MM.1S (cell line): ENCODE results near the gene FADS1.

Experiments used
- DNase-seq: peaks from one replicate; pipeline ENCODE4 v3.0.0-alpha.2; 2015
- H2AFZ ChIP-seq: fragments of 300-600 bp; sonication (generic); 2 replicates; pipeline ENCODE4 v1.6.0; 2016; ENCODE audit warnings: antibody characterized with exemption, low read length
- H3F3A ChIP-seq: fragments of 300-600 bp; sonication (generic); 2 replicates; pipeline ENCODE4 v1.6.1; 2016; ENCODE audit warnings: mild to moderate bottlenecking, antibody characterized with exemption, low read length, moderate library complexity, mixed read lengths; ENCODE audit not compliant: insufficient read depth
- H3K27ac ChIP-seq: fragments of 300-600 bp; sonication (generic); 2 replicates; pipeline ENCODE4 v1.5.1; 2016; ENCODE audit warnings: mild to moderate bottlenecking, low read length
- H3K27me3 ChIP-seq: fragments of 300-600 bp; sonication (generic); replicated peaks from 2 replicates; pipeline ENCODE4 v1.6.0; 2016; ENCODE audit warnings: low read length; ENCODE audit not compliant: insufficient read depth
- H3K36me3 ChIP-seq: fragments of 300-600 bp; sonication (generic); replicated peaks from 2 replicates; pipeline ENCODE4 v1.6.1; 2016; ENCODE audit warnings: mild to moderate bottlenecking, low read length, mixed read lengths; ENCODE audit not compliant: insufficient read depth
- H3K4me1 ChIP-seq: fragments of 300-600 bp; sonication (generic); 2 replicates; pipeline ENCODE4 v1.6.1; 2016; ENCODE audit warnings: low read length, mixed read lengths
- H3K4me2 ChIP-seq: fragments of 300-600 bp; sonication (generic); 2 replicates; pipeline ENCODE4 v1.6.0; 2016; ENCODE audit warnings: low read depth, low read length
- H3K4me3 ChIP-seq: fragments of 300-600 bp; sonication (generic); 2 replicates; pipeline ENCODE4 v1.5.1; 2016; ENCODE audit warnings: low read length, mixed read lengths
- H3K79me2 ChIP-seq: fragments of 300-600 bp; sonication (generic); 2 replicates; pipeline ENCODE4 v1.6.1; 2016; ENCODE audit warnings: mixed run types, low read length, mixed read lengths
- H3K9ac ChIP-seq: fragments of 300-600 bp; sonication (generic); 2 replicates; pipeline ENCODE4 v1.6.1; 2016; ENCODE audit warnings: low read length, mixed read lengths
- H3K9me2 ChIP-seq: fragments of 300-600 bp; sonication (generic); replicated peaks from 2 replicates; pipeline ENCODE4 v1.6.1; 2016; ENCODE audit warnings: mild to moderate bottlenecking, low read length, mixed read lengths; ENCODE audit not compliant: insufficient read depth
- H3K9me3 ChIP-seq: fragments of 300-600 bp; sonication (generic); replicated peaks from 2 replicates; pipeline ENCODE4 v1.6.1; 2016; ENCODE audit warnings: mild to moderate bottlenecking, low read length, mixed read lengths; ENCODE audit not compliant: insufficient read depth
- H4K20me1 ChIP-seq: fragments of 300-600 bp; sonication (generic); 2 replicates; pipeline ENCODE4 v1.6.1; 2016; ENCODE audit warnings: mild to moderate bottlenecking, low read length, moderate library complexity, mixed read lengths; ENCODE audit not compliant: insufficient read depth
- CTCF ChIP-seq: fragments of 300-600 bp; sonication (generic); IDR thresholded peaks from 2 replicates; pipeline ENCODE4 v1.5.1; 2016; ENCODE audit warnings: antibody characterized with exemption, low read length, mixed read lengths
- EZH2 ChIP-seq: fragments of 300-600 bp; sonication (generic); optimal IDR thresholded peaks from 2 replicates; pipeline ENCODE3; 2017; ENCODE audit warnings: low read depth, mild to moderate bottlenecking, antibody characterized with exemption, low read length, mixed read lengths
- EZH2phosphoT487 ChIP-seq: fragments of 300-600 bp; sonication (generic); IDR thresholded peaks from 2 replicates; pipeline ENCODE4 v1.6.1; 2018; ENCODE audit warnings: antibody characterized with exemption, low read length

The FADS1 gene

GRCh38 chr11:61839742-61840141, 22.9 kb upstream of the FADS1 start:
- no peak for DNase-seq
- Histone ChIP-seq H3K79me2 (no peaks in the 10 kb centered on the region), H3K9me3 (no peaks in the 10 kb centered on the region), H4K20me1 (no peaks in the 10 kb centered on the region), H2AFZ (no peak overlapping the region), H3K4me2 (no peak overlapping the region), H3K4me1 (peaks cover 4% of the 10 kb centered on the region), H3K9ac (no peak overlapping the region), H3K36me3 (no peaks in the 10 kb centered on the region), H3K27me3 (no peaks in the 10 kb centered on the region; the same call in 1 of the 2 replicates), H3K27ac (no peak overlapping the region), H3F3A (0 out of 2 replicates have a peak, but pooled peaks cover 3% of the 10 kb centered on the region), H3K9me2 (no peaks in the 10 kb centered on the region), H3K4me3 (no peak overlapping the region)
- no peak for TF ChIP-seq CTCF
- TF ChIP-seq EZH2phosphoT487, result no peak
- no peak for TF ChIP-seq EZH2

GRCh38 chr11:61838921-61839320, 22.1 kb upstream of the FADS1 start:
- H3K9ac ChIP-seq, result no peak overlapping the region
- 0 out of 2 replicates have a peak, but pooled peaks cover 3% of the 10 kb centered on the region for H3F3A ChIP-seq
- H4K20me1 ChIP-seq, result no peaks in the 10 kb centered on the region
- no peak for TF ChIP-seq EZH2phosphoT487
- TF ChIP-seq CTCF, result no peak
- no peak for TF ChIP-seq EZH2
- H3K36me3 ChIP-seq, result no peaks in the 10 kb centered on the region
- H3K9me3 ChIP-seq, result no peaks in the 10 kb centered on the region
- H3K4me2 ChIP-seq, result no peak overlapping the region
- peaks cover 11% of the 10 kb centered on the region for H3K4me1 ChIP-seq
- no peak overlapping the region for H3K27ac ChIP-seq
- no peak overlapping the region for H3K4me3 ChIP-seq
- H3K79me2 ChIP-seq, result no peaks in the 10 kb centered on the region
- H3K27me3 ChIP-seq, result no peaks in the 10 kb centered on the region; the same call in 1 of the 2 replicates
- DNase-seq, result no peak
- no peak overlapping the region for H2AFZ ChIP-seq
- no peaks in the 10 kb centered on the region for H3K9me2 ChIP-seq

- Histone ChIP-seq H3K36me3 (no peaks in the 10 kb centered on the region), H3K79me2 (no peaks in the 10 kb centered on the region), H3K4me2 (no peak overlapping the region), H3K27ac (no peak overlapping the region), H3K9me2 (no peaks in the 10 kb centered on the region), H4K20me1 (no peaks in the 10 kb centered on the region), H3K4me1 (peaks cover 12% of the 10 kb centered on the region), H3K27me3 (no peaks in the 10 kb centered on the region; the same call in 1 of the 2 replicates), H3K9ac (no peak overlapping the region), H3F3A (0 out of 2 replicates have a peak, but pooled peaks cover 3% of the 10 kb centered on the region), H2AFZ (no peak overlapping the region), H3K9me3 (no peaks in the 10 kb centered on the region), H3K4me3 (no peak overlapping the region)
- no peak for DNase-seq
- no peak for TF ChIP-seq EZH2
- TF ChIP-seq CTCF, result no peak
- TF ChIP-seq EZH2phosphoT487, result no peak
Observed at GRCh38 chr11:61838501-61838900, 21.7 kb upstream of the FADS1 start.
